Breast epithelium (tissue), 3 donors: Measurements from ENCODE around the gene CAB39L.

Experiments used
- CTCF ChIP-seq, 3 donors: fragments of 450-650 bp; IDR thresholded peaks; one replicate each; pipeline ENCODE4 v1.5.1; 2016 to 2017; ENCODE audit warnings: antibody characterized with exemption in 3 of 3, mild to moderate bottlenecking in 3 of 3, moderate library complexity in 3 of 3
- POLR2A ChIP-seq: fragments of 450-650 bp; IDR thresholded peaks from one replicate; pipeline ENCODE4 v1.6.1; 2016; ENCODE audit warnings: antibody characterized with exemption, mild to moderate bottlenecking, moderate library complexity
- POLR2AphosphoS5 ChIP-seq, 3 donors: sonication (generic); formaldehyde crosslinking; IDR thresholded peaks; one replicate each; pipeline ENCODE4 v1.6.1; 2017; ENCODE audit warnings: antibody characterized with exemption in 3 of 3

GRCh38 chr13:49315036-49315565 lies 128.8 kb downstream of the CAB39L start:
- TF ChIP-seq POLR2AphosphoS5 (IDR thresholded peaks at IDR 0.05) = no peak
- TF ChIP-seq POLR2A = no peak
- TF ChIP-seq CTCF (IDR thresholded peaks at IDR 0.05) = no peak
